HepG2 (cell line): Measurements from ENCODE around the gene SOWAHD. TPM values are rescaled to one million over a fixed set of nuclear protein-coding genes. Genes with fewer than 3 reads are reported as not detected.

Experiments
- ETV5 ChIP-seq: IDR thresholded peaks from 2 replicates; pipeline ENCODE4 v1.6.1; 2018; ENCODE audit warnings: missing biosample characterization, missing genetic modification reagents, inconsistent platforms, borderline replicate concordance
- HNF4A ChIP-seq: sonication (generic); formaldehyde crosslinking; IDR thresholded peaks from 2 replicates; pipeline ENCODE4 v1.4.0; 2020; ENCODE audit warnings: missing genetic modification reagents
- MAF1 ChIP-seq: sonication (generic); formaldehyde crosslinking; IDR thresholded peaks from 2 replicates; pipeline ENCODE4 v1.5.0; 2020; ENCODE audit warnings: missing genetic modification reagents, borderline replicate concordance
- MEIS1 ChIP-seq: sonication (generic); formaldehyde crosslinking; IDR thresholded peaks from 2 replicates; pipeline ENCODE4 v1.9.0; 2021; ENCODE audit warnings: mild to moderate bottlenecking, missing genetic modification reagents, moderate library complexity, borderline replicate concordance
- NCOA2 ChIP-seq: sonication (generic); formaldehyde crosslinking; IDR thresholded peaks from 2 replicates; pipeline ENCODE4 v1.8.0; 2022; ENCODE audit warnings: inconsistent platforms
- PHF20 ChIP-seq: sonication (generic); formaldehyde crosslinking; IDR thresholded peaks from 2 replicates; pipeline ENCODE4 v1.5.0; 2020; ENCODE audit warnings: mild to moderate bottlenecking, missing genetic modification reagents
- TEAD3 ChIP-seq: optimal IDR thresholded peaks from 2 replicates; pipeline ENCODE3; 2016; ENCODE audit warnings: borderline replicate concordance
- ZNF430 ChIP-seq: sonication (generic); formaldehyde crosslinking; IDR thresholded peaks from 2 replicates; pipeline ENCODE4 v1.9.0; 2021; ENCODE audit warnings: mild to moderate bottlenecking, missing genetic modification reagents
- ZNF543 ChIP-seq: sonication (generic); formaldehyde crosslinking; IDR thresholded peaks from 2 replicates; pipeline ENCODE4 v1.4.0; 2020; ENCODE audit warnings: mild to moderate bottlenecking, missing genetic modification reagents
- ZNF569 ChIP-seq: sonication (generic); formaldehyde crosslinking; IDR thresholded peaks from 2 replicates; pipeline ENCODE4 v1.5.0; 2020; ENCODE audit warnings: mild to moderate bottlenecking, missing genetic modification reagents, moderate library complexity, borderline replicate concordance
- ZNF7 ChIP-seq: IDR thresholded peaks from 2 replicates; pipeline ENCODE4 v1.6.1; 2016; ENCODE audit warnings: missing biosample characterization, missing genetic modification reagents
- polyA plus RNA-seq, 8 experiments: library from polyadenylated mRNA; depleted of rRNA in 3 of 8; stranded (reverse) in 7 of 8; unstranded in 1 of 8; fragments of >200 nt; fragmentation: Illumina TruSeq in 4 of 8; extraction: Trizol in 4 of 8; gene quantifications; 2 replicates each; pipeline versions ENCODE4 v1.2.1 to v1.2.3, GENCODE V29; 2011 to 2016; ENCODE audit warnings: low read depth in 4 of 8, missing spikeins in 1 of 8, mixed read lengths in 1 of 8; ENCODE audit not compliant: insufficient read depth in 1 of 8
- total RNA-seq, 5 experiments: library from RNA; depleted of rRNA; stranded (reverse); fragments of >200 nt; fragmentation: Illumina TruSeq; extraction: Trizol; gene quantifications; 2 replicates each; pipeline ENCODE4 v1.2.3, GENCODE V29; 2016; ENCODE audit warnings: low read depth in 1 of 5
- TF ChIP-seq, protein P1 (sequence below): IDR thresholded peaks from 2 replicates; pipeline ENCODE4 v1.6.1; 2016; ENCODE audit warnings: low read depth
- TF ChIP-seq, protein P2 (sequence below), 2 experiments: sonication (generic) in 1 of 2; formaldehyde crosslinking in 1 of 2; IDR thresholded peaks; 2 replicates each; pipeline versions ENCODE4 v1.4.0 to v1.6.1; 2016 to 2020; ENCODE audit warnings: borderline replicate concordance in 1 of 2, low read depth in 1 of 2, mild to moderate bottlenecking in 1 of 2, missing genetic modification reagents in 1 of 2
- TF ChIP-seq, protein P3 (sequence below): sonication (generic); formaldehyde crosslinking; IDR thresholded peaks from 2 replicates; pipeline ENCODE4 v1.4.0; 2020; ENCODE audit warnings: mild to moderate bottlenecking, missing genetic modification reagents, borderline replicate concordance
- TF ChIP-seq, protein P4 (sequence below): sonication (generic); formaldehyde crosslinking; IDR thresholded peaks from 2 replicates; pipeline ENCODE4 v1.4.0; 2020; ENCODE audit warnings: missing genetic modification reagents

The SOWAHD gene
- total and polyA plus RNA-seq, 2 of the 13 experiments (the other 11 are each of a cell fraction or from before 2014, with no cell fraction given), result 1.0 to 1.3 TPM

DNA sequence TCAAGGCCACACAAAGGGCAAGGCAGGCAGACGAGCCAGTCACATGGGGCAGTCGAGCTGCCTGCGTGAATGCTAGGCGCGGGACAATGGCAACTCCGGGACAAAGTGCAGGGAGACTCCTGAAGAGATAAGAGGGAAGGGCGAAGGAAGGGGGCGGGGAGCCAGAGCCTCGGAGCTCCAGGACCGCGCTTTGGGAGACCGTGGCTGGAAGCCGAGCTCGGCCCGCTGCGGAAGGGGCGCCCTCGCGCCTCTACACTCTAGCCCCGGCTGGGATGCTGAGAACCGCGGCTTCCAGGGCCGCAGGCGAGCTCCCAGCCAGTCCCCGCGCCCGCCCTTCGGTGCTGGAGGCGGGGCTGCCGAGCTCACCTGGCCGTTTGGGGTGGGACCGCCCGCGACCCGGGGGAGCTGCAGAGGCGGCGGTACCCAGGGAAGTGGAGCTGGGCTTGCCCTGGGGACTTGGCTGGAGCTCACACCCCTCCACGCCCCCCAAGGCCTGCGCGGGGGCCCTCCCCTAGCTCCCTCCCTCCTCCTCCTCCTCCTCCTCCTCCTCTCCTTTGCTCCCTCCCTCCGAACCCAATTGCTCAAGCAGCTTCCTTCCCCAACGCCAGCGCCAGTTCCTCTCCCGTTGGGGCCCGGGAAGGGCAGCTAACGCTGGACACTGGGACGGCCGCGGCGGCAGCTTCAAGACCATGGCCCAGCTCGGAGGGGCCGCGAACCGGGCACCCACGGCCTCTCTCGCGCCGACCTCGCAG is at the start of gene SOWAHD (continued):
- TF ChIP-seq, protein P1, sequence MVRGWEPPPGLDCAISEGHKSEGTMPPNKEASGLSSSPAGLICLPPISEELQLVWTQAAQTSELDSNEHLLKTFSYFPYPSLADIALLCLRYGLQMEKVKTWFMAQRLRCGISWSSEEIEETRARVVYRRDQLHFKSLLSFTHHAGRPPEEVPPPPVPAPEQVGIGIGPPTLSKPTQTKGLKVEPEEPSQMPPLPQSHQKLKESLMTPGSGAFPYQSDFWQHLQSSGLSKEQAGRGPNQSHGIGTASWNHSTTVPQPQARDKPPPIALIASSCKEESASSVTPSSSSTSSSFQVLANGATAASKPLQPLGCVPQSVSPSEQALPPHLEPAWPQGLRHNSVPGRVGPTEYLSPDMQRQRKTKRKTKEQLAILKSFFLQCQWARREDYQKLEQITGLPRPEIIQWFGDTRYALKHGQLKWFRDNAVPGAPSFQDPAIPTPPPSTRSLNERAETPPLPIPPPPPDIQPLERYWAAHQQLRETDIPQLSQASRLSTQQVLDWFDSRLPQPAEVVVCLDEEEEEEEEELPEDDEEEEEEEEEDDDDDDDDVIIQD, result no peak
- TF ChIP-seq, protein P2, sequence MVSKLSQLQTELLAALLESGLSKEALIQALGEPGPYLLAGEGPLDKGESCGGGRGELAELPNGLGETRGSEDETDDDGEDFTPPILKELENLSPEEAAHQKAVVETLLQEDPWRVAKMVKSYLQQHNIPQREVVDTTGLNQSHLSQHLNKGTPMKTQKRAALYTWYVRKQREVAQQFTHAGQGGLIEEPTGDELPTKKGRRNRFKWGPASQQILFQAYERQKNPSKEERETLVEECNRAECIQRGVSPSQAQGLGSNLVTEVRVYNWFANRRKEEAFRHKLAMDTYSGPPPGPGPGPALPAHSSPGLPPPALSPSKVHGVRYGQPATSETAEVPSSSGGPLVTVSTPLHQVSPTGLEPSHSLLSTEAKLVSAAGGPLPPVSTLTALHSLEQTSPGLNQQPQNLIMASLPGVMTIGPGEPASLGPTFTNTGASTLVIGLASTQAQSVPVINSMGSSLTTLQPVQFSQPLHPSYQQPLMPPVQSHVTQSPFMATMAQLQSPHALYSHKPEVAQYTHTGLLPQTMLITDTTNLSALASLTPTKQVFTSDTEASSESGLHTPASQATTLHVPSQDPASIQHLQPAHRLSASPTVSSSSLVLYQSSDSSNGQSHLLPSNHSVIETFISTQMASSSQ (IDR thresholded peaks at IDR 0.05; ENCODE audit: low read depth), result no peak
- TF ChIP-seq, protein P2 (CRISPR knock-in tag; IDR thresholded peaks at IDR 0.05; ENCODE audit: borderline replicate concordance), result 0 out of 2 replicates have a peak, but pooled peaks have one; percentile 21
- TF ChIP-seq, protein P3, sequence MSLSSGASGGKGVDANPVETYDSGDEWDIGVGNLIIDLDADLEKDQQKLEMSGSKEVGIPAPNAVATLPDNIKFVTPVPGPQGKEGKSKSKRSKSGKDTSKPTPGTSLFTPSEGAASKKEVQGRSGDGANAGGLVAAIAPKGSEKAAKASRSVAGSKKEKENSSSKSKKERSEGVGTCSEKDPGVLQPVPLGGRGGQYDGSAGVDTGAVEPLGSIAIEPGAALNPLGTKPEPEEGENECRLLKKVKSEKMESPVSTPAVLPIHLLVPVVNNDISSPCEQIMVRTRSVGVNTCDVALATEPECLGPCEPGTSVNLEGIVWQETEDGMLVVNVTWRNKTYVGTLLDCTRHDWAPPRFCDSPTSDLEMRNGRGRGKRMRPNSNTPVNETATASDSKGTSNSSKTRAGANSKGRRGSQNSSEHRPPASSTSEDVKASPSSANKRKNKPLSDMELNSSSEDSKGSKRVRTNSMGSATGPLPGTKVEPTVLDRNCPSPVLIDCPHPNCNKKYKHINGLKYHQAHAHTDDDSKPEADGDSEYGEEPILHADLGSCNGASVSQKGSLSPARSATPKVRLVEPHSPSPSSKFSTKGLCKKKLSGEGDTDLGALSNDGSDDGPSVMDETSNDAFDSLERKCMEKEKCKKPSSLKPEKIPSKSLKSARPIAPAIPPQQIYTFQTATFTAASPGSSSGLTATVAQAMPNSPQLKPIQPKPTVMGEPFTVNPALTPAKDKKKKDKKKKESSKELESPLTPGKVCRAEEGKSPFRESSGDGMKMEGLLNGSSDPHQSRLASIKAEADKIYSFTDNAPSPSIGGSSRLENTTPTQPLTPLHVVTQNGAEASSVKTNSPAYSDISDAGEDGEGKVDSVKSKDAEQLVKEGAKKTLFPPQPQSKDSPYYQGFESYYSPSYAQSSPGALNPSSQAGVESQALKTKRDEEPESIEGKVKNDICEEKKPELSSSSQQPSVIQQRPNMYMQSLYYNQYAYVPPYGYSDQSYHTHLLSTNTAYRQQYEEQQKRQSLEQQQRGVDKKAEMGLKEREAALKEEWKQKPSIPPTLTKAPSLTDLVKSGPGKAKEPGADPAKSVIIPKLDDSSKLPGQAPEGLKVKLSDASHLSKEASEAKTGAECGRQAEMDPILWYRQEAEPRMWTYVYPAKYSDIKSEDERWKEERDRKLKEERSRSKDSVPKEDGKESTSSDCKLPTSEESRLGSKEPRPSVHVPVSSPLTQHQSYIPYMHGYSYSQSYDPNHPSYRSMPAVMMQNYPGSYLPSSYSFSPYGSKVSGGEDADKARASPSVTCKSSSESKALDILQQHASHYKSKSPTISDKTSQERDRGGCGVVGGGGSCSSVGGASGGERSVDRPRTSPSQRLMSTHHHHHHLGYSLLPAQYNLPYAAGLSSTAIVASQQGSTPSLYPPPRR (CRISPR knock-in tag), result peak; percentile 32; the same call in 1 of the 2 replicates
- 0 out of 2 replicates have a peak, but pooled peaks have one; percentile 45 for TF ChIP-seq MAF1 (CRISPR knock-in tag)
- TF ChIP-seq TEAD3 (CRISPR knock-in tag), result no peak
- TF ChIP-seq, protein P4, sequence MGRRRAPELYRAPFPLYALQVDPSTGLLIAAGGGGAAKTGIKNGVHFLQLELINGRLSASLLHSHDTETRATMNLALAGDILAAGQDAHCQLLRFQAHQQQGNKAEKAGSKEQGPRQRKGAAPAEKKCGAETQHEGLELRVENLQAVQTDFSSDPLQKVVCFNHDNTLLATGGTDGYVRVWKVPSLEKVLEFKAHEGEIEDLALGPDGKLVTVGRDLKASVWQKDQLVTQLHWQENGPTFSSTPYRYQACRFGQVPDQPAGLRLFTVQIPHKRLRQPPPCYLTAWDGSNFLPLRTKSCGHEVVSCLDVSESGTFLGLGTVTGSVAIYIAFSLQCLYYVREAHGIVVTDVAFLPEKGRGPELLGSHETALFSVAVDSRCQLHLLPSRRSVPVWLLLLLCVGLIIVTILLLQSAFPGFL (CRISPR knock-in tag), result no peak
- peak; percentile 14; the same call in 1 of the 2 replicates for TF ChIP-seq PHF20 (CRISPR knock-in tag)
- TF ChIP-seq ZNF569 (CRISPR knock-in tag), result no peak
- TF ChIP-seq MEIS1 (CRISPR knock-in tag), result no peak
- no peak for TF ChIP-seq ZNF7 (CRISPR knock-in tag)
- TF ChIP-seq HNF4A (CRISPR knock-in tag), result peak; percentile 87
- TF ChIP-seq ETV5 (CRISPR knock-in tag), result peak; percentile 25; the same call in 1 of the 2 replicates
- TF ChIP-seq ZNF430, result no peak
- TF ChIP-seq ZNF543, result no peak
- TF ChIP-seq NCOA2 (CRISPR knock-in tag), result peak; percentile 36; the same call in 1 of the 2 replicates
